HS-5 (cell line): ENCODE data around the gene SH3GL3.
A peak's percentile ranks its signal among the peaks of the same experiment; 100 is the strongest.

Source experiments
- DNase-seq: peaks from one replicate; pipeline ENCODE4 v3.0.0-alpha.2; 2012; ENCODE audit warnings: low read depth

Gene SH3GL3

GRCh38 chr15:83616840-83617239, 169.7 kb downstream of the SH3GL3 start:
- no peak for DNase-seq

- DNase-seq = peak; percentile 34
These were observed 179.1 kb downstream of the SH3GL3 start for GRCh38 chr15:83626171-83626802.

GRCh38 chr15:83631534-83631933, 184.4 kb downstream of the SH3GL3 start:
- no peak for DNase-seq

GRCh38 chr15:83643201-83643600, 196.1 kb downstream of the SH3GL3 start:
- no peak for DNase-seq

GRCh38 chr15:83644439-83644838, 197.3 kb downstream of the SH3GL3 start:
- peak; percentile 9 for DNase-seq

- no peak for DNase-seq
These were observed 203.7 kb downstream of the SH3GL3 start for GRCh38 chr15:83650831-83651230.

- DNase-seq = no peak
These were observed 204.4 kb downstream of the SH3GL3 start for GRCh38 chr15:83651541-83651940.

GRCh38 chr15:83652626-83653204, 205.6 kb downstream of the SH3GL3 start:
- DNase-seq = no peak

GRCh38 chr15:83653288-83653638, 206.1 kb downstream of the SH3GL3 start:
- DNase-seq = no peak

- DNase-seq = no peak
These were observed 206.7 kb downstream of the SH3GL3 start, which contains the start of gene ADAMTSL3 for GRCh38 chr15:83653639-83654378. Gene ADAMTSL3, plus strand, starts transcription at chr15:83654123. Its CDS starts 1,639 bp downstream, at chr15:83655762.

GRCh38 chr15:83654379-83655236, 207.5 kb downstream of the SH3GL3 start:
- no peak for DNase-seq

GRCh38 chr15:83655237-83655616, 208.1 kb downstream of the SH3GL3 start:
- DNase-seq = no peak

GRCh38 chr15:83656192-83656591, 209.1 kb downstream of the SH3GL3 start:
- DNase-seq = no peak

GRCh38 chr15:83656943-83657528, 209.9 kb downstream of the SH3GL3 start:
- DNase-seq = no peak

- no peak for DNase-seq
These were observed 210.4 kb downstream of the SH3GL3 start for GRCh38 chr15:83657549-83657948.

- no peak for DNase-seq
These were observed 211.6 kb downstream of the SH3GL3 start for GRCh38 chr15:83658430-83659416.

GRCh38 chr15:83659417-83659812, 212.3 kb downstream of the SH3GL3 start:
- DNase-seq = no peak

GRCh38 chr15:83665480-83665879, 218.3 kb downstream of the SH3GL3 start:
- no peak for DNase-seq
